HK-2 (cell line): ENCODE data around the gene RBFOX1.

ENCODE experiments used
- DNase-seq: peaks from one replicate; pipeline ENCODE4 v3.0.0-alpha.2; 2018; ENCODE audit not compliant: unreplicated experiment

The RBFOX1 gene

DNA sequence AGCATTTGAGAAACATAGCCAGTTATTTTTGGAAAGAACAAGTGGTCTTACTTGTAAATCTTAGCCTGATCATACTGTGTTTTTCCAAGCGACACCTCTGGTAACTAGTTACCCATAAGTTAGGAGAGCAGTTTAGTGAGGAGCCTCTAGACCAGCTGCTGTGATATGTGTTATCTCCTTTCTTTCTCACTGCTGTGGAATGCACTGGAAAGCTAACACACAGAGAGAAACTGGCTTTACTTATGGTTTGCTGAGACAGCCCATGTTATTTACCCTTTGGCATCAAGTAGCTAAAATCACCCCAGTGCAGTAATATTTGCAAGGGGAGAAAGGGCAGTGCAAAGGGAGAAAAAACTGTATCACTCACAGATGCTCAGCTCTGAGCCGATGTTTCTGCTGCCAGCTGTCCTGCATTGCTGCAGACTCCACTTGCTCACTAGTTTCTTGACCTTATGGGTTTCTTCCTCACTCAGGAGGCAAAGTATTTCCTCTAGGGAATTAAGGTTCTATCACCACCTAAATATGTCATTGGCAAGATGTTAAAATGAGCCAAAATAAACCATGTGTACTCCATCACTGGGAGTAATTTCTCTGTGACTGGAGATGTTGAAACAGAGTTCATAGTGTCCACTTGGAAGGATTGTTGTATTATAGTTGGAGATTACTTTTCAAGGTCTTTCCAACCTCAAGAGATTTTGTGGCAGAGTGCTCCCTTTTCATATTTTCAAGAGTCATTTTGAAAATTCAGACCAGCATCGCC, 2.3 kb downstream of the RBFOX1 start:
- no peak for DNase-seq

DNA sequence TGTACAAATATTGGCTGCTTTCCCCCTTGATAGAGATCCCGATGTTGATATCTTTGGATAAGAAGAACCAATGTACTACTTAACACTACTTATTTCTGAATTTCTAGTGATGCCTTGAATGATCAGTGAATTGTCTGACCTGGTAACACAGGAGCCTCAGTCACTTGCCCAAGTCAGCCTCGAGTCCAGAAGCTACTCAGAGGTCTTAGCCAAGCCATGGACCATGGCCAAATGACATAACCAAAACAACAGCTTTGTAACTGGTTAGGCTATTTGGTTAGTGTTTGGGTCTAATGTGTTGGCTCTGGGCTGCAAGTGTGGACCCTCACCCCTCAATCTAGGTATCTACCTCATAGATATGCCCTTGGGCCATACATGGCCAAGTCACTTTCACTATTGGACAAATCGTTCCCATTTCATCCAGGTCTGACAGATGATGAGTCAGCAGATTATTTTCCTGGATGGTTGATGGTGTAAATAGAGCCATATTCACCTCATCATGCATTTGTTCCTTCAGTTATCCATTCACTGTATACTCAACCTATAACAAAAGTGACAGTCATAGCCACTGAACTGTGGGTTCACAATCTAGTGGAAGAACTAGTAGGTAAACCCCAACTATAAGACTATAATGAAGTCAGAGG, 3.5 kb downstream of the RBFOX1 start:
- DNase-seq, result no peak

DNA sequence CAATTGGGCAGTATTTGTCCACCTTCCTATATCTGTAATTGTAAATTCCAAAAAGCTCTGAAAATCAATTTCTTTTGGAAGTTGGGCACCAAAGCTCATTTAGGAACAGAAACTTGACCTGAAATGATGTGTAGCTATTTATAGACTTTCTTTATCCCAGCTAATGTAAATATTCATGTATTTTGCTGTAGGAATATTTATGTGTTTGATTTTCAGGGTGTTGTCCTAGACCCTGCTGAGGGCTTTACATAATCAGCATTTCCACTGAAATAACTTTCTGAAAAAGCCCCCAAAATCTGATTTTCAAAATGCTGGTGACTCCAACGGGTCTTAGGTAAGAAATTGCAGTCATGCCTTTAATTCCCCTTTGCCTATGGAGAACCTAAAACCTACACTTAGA, 4.1 kb downstream of the RBFOX1 start:
- no peak for DNase-seq

DNA sequence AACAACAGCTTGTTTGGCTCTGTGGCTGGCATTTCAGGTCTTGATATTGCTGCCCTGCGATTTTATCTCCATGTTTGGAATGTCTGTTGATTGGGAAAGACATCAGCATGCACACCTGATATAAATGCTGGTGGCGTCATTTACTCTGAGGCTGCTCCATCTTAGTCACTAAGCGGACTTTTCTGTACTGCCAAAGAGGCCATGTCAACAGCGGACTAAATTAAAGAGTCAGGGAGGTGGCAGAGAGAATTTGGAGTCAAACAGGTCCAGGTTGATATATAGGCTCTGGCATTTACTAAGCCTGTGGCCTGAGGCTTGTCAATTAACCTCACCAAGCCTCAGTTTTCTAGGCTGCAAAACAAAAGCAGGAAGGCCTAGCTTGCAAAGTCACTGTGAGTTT, 6.2 kb downstream of the RBFOX1 start:
- DNase-seq, result no peak

DNA sequence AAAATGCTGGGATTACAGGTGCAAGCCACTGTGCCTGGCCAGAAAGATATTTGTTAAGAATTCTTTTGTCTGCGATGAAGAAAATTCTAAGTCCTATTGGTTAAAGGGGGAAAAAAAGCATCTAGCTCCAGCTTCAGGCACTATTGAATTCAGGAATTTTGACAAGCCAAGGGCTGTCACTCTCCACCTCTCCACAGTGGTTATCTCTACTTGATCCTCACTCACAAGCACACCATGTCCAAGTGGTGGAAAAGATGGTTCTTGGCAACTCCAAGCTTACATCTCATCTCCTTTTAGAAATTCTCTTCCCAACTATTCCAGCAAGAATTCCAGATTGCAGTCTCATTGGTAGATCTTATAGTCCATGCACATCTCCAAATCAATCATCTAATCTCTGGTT, 7.1 kb downstream of the RBFOX1 start:
- no peak for DNase-seq

DNA sequence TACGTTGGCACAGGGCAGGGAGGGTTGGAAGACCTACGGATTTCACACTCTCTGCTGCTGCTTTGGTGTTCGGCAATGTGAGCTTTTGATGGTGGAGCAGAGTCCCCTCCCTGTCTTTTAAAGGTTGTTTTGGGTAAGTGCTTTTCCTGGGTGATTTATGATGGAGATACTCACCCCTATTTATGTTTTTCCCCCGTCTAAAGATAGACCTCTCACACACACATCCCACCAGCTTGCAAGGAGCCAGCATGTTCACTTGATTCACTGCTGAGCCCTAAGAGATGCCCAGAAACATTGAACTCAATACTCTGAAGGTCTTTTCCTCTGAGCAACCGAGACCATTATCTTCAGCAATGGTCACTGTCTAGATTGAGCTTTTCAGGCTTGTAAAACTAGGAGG, 8.3 kb downstream of the RBFOX1 start:
- DNase-seq, result no peak

DNA sequence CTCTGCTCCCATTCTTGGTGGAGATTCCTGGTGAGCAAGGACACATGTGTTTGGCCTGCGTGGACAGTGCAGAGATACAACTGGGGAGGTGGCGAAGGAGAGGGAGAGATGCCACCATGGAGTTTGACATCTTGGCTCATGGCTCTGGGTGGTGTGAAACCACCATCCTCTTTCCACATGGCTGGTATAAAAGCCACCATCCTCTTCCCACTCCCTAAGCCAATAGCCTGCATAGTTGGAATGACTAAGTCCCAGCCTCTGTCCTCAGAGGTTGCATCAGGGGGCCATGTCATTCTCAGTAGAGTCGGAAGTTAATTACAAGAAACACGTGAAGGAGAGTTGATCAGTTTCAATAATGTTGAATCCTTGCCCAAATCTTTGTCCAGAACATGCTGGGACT, 10.0 kb downstream of the RBFOX1 start:
- DNase-seq, result no peak

DNA sequence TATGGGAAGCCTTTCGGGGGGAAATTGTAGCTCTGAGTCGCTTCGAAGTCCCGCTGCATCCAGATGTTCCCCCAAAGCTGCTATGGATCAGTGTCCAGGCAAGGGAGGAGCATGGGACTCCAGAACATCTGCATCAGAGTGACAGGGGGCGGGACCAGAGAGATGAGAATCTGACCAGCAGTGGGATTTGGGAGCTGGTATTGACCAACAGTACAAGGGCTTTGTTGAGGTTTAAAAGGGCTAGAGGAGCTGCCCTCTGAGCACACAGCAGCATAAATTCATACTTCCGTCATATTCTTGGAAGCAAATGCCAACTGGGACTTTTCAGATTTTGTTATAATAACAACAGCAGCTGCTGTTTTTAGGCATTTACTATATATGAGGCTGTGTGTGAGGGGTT, 10.6 kb downstream of the RBFOX1 start:
- DNase-seq, result no peak

DNA sequence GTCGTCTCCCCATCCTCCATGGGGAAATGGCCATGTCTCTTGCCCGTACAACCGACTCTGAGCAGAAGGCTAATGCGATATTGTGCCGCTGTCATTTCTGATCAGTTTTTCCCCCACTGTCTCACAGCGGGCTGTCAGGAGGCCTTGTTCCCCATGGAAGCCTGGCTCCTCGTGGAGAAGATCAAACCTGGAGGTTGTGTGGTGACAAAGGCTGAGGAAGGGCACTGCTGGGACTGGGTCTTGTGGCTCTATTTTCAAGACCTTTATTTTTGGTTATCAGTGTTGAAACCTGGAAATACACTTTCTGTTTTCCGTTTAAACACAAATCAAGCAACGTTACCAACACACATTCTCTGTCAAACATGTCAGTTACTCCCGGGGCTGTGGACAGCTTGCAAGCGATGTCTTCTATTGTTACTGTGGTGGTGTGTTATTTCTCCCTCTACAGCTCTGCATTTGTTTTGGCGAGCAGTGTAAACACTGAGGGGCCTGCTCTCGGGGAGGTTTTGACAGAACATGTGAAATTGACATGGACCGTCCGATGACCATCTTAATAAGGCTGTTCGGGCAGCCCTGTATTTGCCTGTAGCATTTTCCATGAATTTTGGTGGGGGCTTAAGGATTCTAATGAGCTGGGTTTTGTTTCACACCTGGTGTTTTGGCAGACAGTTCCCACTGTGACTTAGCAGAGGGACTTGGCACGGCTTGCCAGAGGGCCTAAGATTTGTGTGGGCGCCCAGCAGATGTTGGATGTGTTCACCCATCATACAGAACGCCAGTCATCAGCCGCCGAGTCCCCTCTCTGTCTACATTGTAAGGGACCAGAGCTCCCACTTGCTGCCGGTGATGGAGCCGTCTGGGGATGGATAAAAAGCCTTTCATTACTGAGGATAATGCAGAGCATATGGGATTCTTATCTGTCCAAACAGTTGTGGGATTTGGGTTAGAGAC, 12.5 kb downstream of the RBFOX1 start:
- no peak for DNase-seq

DNA sequence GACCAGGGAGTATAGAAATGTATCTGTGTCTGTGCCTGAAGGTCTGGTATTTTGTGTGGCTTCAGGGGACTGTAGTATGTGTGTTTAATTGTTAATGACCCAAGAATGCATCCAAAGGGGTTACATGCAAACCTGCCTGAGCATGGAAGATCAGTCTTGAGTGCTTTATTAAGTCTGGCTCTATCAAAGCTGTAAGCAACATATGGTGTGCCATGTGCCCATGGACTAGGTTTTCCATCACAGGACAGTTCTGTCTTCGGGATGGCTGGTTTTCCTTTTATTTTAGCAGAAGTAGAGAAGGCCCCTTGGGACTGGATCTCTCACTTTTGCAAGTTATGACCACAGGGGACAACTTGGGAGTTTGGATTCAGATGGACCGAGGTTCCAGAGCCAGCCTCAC, 18.2 kb downstream of the RBFOX1 start:
- DNase-seq, result no peak

DNA sequence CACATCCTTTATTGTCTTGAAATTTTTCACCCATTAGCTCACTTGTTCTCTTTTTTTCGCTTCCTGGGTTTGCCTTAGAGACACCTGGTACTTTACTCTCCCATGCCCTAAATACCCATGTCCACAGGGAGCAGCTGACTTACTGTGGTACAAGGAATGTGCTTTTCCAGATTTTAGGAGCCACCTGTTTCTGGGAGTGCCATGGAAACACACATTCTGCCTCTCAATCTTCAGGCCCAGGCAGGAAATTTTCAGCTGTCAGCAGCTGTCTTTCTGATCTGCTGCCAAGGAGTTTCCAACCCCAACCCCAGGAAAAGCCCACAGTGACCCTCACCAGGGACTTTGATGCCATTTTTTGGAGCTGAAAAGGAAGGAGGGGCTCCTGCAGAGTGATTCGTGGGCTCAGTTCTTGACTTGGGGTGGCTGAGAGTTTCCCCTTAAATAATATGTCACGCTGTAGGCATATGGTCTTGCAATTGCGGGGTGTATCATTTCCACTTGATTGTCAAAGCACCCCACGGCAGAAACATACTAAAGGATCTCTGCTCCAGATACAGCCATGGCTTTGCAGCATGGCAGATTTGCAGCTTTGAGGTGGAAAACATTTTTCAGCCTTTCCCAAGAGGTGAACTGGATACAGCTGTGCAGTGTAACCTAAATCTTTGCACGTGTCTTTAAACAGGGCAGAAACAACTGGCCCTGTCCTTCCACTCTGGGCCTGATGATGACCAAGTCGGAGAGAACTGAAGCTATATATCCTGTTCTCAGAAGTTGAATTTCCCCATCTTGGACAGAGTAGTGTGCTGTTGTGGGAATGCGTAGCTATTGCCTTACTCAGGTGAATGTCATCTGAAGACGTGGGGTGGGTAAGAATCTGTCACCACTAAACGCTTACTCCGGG, 19.2 kb downstream of the RBFOX1 start:
- no peak for DNase-seq

DNA sequence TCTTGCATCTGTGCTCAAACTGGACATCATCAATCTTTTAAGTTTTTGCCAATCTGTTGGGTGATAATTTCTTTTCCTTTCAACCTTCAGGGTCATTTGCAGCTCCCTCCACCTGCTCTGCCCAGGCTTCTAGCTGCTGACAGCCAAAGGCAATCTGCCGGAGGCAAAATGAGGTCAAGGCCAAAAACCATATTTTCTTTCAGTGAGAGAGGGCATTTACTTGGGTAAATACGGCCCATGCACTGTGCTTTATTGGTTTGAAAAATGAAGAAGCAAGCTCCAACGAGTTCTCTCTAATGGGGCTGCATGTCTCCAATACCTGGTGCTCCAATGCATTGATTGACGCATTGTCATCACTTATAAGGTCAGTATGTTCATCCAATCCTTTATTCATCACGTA, 23.1 kb downstream of the RBFOX1 start:
- no peak for DNase-seq

DNA sequence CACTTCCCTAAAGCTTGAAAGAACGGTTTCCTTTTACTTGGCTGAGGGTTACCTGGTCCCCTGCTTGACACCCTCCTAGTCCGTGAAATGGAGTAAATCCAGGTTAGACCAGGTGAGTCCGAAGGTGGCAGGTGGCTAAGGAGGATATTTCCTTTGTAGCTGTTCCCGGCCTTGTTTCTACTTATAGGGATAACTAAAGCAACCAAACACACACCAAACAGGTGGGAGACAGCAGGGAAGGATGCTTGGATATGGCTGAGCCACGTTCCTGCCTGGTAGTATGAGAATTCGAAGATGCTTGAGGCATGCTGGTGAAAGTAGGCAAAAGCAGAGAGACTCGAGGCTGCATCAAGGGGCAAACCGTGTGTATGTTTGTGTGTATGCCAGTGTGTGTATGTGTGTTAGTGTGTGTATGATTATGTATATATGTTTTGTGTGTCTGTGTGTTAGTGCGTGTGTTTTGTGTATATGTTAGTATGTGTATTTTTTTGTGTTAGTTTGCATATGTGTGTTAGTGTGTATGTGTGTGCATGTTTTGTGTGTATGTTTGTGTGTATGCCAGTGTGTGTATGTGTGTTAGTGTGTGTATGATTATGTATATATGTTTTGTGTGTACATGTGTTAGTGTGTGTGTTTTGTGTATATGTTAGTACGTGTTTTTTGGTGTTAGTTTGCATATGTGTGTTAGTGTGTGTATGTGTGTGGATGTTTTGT, 28.9 kb downstream of the RBFOX1 start:
- no peak for DNase-seq

DNA sequence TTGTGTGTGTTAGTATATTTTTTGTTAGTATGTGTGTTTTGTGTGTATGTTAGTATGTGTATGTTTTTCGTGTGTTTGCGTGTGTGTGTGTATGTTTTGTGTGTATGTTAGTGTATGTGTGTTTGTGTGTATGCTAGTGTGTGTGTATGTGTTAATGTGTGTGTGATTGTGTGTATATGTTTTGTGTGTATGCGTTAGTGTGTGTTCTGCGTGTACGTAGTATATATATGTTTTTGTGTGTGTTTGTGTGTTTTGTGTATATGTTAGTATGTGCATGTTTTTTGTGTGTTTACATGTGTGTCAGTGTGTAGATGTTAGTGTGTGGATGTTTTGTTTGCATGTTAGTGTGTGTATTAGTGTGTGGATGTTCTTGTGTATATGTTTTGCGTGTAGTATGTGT, 29.6 kb downstream of the RBFOX1 start:
- no peak for DNase-seq

DNA sequence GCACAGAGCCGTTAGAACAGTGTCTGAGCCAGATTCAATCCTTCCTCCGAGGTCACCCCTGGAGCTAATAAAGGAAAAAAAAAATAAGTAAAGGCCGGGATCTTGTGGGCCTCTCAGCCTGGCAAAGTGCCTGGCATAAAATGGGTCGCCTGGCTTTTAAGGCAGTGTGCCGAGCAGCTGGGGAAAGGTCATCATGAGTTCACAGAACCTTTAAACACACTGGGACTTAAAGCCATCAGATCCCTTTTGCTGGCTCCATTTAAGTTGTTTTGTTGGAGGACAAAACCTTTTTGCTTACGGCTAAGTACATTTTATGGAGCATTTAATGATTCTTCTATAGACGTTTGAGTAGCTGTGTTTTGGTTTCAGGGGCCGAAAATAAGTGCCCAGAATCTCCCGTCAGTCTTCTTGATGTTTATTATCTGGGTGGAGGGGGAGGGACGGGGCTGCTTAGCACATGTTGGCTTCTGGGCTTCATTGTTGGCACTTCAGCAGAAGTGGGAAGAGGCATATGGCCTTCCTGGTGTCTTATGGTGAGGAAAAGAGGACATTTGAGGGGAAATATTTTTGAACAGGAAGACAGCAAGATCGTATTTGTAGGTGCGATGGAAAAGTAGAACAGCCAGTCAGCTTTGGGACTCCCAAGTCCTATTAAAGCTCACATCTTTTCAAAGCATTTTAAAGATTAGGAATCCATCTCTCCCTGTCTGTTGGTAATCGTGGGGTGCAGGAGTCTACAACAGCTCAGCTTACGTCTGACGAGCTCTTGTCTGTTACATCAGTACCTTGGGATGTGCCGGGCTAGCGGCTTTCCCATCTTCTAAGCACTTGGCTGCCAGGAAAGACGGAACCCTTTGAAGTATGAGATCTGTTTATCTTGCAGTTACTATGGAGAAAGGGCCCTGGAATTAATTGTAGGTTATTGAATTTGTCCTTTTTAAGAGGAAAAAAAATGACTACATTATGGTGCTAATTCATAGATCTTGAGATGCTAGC, 31.1 kb downstream of the RBFOX1 start:
- DNase-seq, result no peak

DNA sequence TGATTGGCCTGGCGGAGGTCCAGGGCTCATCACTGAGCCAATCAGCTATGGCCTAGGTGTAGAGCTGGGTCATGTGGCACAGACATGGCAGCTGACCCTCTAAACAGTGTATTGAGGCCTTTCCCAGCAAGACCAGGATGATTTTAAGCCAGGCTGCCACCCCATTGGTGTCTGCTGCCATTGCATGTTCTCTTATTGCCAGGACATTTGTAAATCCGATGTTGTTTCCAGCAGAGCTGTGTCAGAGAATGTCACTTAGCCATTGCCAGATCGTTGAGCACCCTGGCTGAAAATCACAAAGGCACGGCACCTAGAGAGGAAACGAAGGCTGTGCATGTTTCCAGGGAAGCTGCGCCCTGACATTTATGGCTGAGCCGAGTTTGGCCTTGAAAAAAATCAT, 33.4 kb downstream of the RBFOX1 start:
- no peak for DNase-seq

DNA sequence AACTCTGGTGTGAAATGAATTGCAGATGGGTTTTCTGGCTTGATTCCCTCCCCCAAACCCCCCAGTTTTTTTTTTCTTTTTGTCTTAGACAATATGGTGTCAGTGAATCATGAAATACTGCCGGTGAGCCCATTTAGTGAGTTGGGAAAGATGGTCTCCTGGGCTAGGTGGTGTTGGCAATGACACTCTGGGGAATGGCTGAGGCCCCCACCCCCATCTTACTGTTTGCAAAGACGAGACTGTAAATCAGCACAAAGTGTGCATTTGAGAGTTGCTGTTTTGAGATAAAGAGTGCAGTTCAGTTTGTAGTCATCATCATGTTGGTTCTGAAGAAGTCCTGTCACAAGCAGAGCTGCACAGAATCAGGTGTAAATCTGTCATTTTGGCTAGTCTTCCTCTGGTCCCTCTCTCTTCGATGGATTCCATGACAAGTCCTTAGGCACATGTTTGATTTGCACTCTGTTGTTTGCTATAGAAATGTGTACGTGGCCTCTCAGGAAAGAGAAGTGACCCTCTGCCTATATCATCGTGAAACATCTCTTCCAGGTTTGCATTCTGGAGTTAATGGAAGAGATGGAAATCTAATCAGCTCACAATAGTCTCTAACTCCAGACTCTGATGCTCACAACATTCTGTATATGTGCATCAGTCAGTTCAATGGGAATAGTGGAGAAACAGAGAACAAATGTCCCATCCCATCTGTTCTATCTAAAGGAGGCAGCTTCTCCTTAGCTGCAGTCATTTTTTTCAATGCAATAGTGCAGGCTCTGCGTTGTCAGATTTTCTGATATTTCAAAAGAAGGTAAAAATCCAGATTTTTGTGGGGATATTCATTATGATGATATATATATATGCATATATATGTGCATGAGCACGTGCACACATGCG, 34.6 kb downstream of the RBFOX1 start:
- no peak for DNase-seq

DNA sequence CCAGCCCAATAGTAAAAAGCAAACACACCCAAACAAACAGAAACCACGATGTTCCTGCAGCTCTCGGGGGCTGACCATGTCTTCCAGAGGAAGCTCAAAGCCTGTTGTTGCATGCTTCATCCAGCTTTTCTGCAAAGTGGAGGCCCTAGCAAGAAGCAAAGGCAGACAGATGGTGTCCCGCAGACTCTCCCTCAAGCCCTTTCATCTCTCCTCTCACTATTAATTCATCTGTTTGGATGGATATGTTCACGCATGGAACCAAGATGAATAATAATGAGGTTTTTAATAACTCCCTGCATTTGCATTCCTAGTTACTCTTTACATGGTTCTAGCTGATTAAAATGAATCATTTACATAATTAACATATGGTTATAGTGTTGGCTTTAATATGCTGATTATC, 36.6 kb downstream of the RBFOX1 start:
- no peak for DNase-seq

DNA sequence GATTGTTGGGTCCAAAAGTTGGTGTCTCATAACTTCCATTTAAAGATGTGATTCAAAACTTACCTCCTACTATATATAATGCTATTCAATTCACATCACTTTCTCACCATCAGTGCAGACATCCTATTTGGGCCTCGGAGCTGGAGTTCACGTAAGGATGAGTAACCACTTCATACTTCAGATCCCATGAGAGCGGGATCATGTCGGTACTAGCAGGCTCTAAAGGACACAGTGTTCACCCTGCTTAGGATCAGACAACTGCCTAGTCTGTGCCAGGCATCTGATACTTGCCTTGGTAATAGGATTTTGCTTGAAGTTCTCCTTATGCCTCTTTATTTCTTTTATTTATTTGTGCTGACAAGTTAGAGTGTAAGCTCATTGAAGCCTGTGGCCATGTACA, 39.5 kb downstream of the RBFOX1 start:
- DNase-seq, result no peak
